CD4-positive, alpha-beta T cell (primary cell): ENCODE data around the gene RAPH1. TPM values are rescaled to one million over a fixed set of nuclear protein-coding genes. Genes with fewer than 3 reads are reported as not detected.

Experiments used
- ATAC-seq: fragments of 200-7000 bp; cut with Tn5 transposase; one replicate; pipeline ENCODE4 v1.10.0; 2022; ENCODE audit warnings: mild to moderate bottlenecking; ENCODE audit not compliant: poor library complexity
- CTCF ChIA-PET: fragments of 350-600 bp; sonication (Branson Sonifier 250); formaldehyde crosslinking; loops from one replicate; lab custom pipeline; 2021; ENCODE audit warnings: antibody characterized with exemption, inconsistent platforms; lab: Charles Lee
- POLR2A ChIA-PET: fragments of 350-600 bp; sonication (Branson Sonifier 250); formaldehyde crosslinking; loops from one replicate; lab custom pipeline; 2021; ENCODE audit warnings: antibody characterized with exemption, inconsistent platforms; lab: Charles Lee
- DNase-seq, 14 experiments: peaks; one replicate each; pipeline ENCODE4 v3.0.0-alpha.2; 2013 to 2020; ENCODE audit warnings: mixed read lengths in 2 of 14
- H3K27ac ChIP-seq, 2 donors: one replicate each; pipeline versions ENCODE4 v1.5.1 to v1.7.0; 2013; ENCODE audit warnings: low read length in 2 of 2, low read depth in 1 of 2, mild to moderate bottlenecking in 1 of 2
- H3K27me3 ChIP-seq, 2 experiments: 1 replicate in 1 of 2; 2 replicates in 1 of 2; pipeline versions ENCODE4 v1.6.1 to v1.7.0; 2013; ENCODE audit warnings: low read length in 2 of 2, control low read depth in 1 of 2, mild to moderate bottlenecking in 1 of 2, moderate library complexity in 1 of 2; ENCODE audit not compliant: insufficient read depth in 2 of 2, control insufficient read depth in 1 of 2
- H3K36me3 ChIP-seq: one replicate; pipeline ENCODE4 v1.6.1; 2013; ENCODE audit warnings: low read length, control low read depth; ENCODE audit not compliant: insufficient read depth
- H3K4me1 ChIP-seq: one replicate; pipeline ENCODE4 v1.6.1; 2013; ENCODE audit warnings: low read length, control low read depth; ENCODE audit not compliant: insufficient read depth
- H3K4me3 ChIP-seq: one replicate; pipeline ENCODE4 v1.5.1; 2013; ENCODE audit warnings: mild to moderate bottlenecking, low read length, moderate library complexity
- H3K9me3 ChIP-seq, 2 experiments: 1 replicate in 1 of 2; 2 replicates in 1 of 2; pipeline versions ENCODE4 v1.6.1 to v1.7.0; 2013; ENCODE audit warnings: low read length in 2 of 2, mild to moderate bottlenecking in 2 of 2, control low read depth in 1 of 2, moderate library complexity in 1 of 2; ENCODE audit not compliant: control insufficient read depth in 1 of 2, insufficient read depth in 1 of 2
- H3K27ac Mint-ChIP-seq: one replicate; pipeline ENCODE4 v1.8.0; 2020; ENCODE audit warnings: mixed read lengths
- H3K27me3 Mint-ChIP-seq: one replicate; pipeline ENCODE4 v1.8.0; 2021; ENCODE audit warnings: mixed read lengths
- H3K36me3 Mint-ChIP-seq: one replicate; pipeline ENCODE4 v1.8.0; 2021; ENCODE audit warnings: low read depth, mixed read lengths
- H3K4me1 Mint-ChIP-seq: one replicate; pipeline ENCODE4 v1.8.0; 2021; ENCODE audit warnings: low read depth, mixed read lengths
- H3K4me3 Mint-ChIP-seq: one replicate; pipeline ENCODE4 v1.8.0; 2020; ENCODE audit warnings: mild to moderate bottlenecking, mixed read lengths
- H3K9me3 Mint-ChIP-seq: one replicate; pipeline ENCODE4 v1.8.0; 2020; ENCODE audit warnings: mixed read lengths
- CTCF ChIP-seq: fragments of 200-600 bp; IDR thresholded peaks from one replicate; pipeline ENCODE4 v1.8.0; 2022; ENCODE audit warnings: antibody characterized with exemption, mild to moderate bottlenecking
- intact Hi-C, 2 experiments: fragments of 100-400 bp; cut with DNase I in 1 of 2; cut with micrococcal nuclease in 1 of 2; formaldehyde crosslinking; loops; one replicate each; pipeline versions ENCODE4 v1.15.1 to v1.9.0; 2023 to 2025; cut with DNase I, micrococcal nuclease
- total RNA-seq, 174 experiments: library from RNA in 2 of 174; stranded (reverse) in 2 of 174; gene quantifications; one replicate each; pipeline ENCODE4 v1.2.3 and lab custom pipeline; 2021 to 2026

Gene RAPH1
- total RNA-seq, 2 experiments from 2014 or later: 4.3 to 5.8 TPM

DNA sequence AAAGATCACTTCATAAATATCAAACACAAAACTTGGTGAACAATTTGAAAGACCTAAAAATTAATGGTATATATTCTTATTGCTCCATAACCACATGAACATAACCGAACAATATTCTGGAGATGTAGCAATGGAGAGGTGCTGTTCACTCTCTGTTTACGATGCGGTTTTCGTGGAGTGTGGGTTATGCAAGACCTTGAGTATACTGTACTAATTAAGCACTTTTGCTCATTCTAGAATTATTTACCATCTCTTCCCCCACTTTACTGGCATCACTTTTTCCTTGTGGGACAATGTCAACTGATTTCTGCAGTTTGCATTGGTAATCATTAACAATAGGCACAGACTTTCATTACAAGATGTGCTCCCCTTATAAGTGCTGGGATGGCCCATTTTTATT is 97.6 kb downstream of the RAPH1 start:
- intact Hi-C loops: no loop called here
- Mint-ChIP-seq H3K4me3 (no peak overlapping the region), H3K4me1 (no peaks in the 10 kb centered on the region), H3K27ac (no peak overlapping the region), H3K27me3 (no peaks in the 10 kb centered on the region), H3K36me3 (peaks cover 17% of the 10 kb centered on the region), H3K9me3 (no peaks in the 10 kb centered on the region)
- POLR2A ChIA-PET: no interaction called here
- no peak for DNase-seq
- Histone ChIP-seq H3K27me3 (no peaks in the 10 kb centered on the region), H3K27ac (no peak overlapping the region), H3K9me3 (no peaks in the 10 kb centered on the region), H3K4me3 (no peak overlapping the region), H3K36me3 (peaks cover 2% of the 10 kb centered on the region), H3K4me1 (no peaks in the 10 kb centered on the region)
- TF ChIP-seq CTCF: no peak
- no peak for ATAC-seq
- CTCF ChIA-PET: no interaction called here

DNA sequence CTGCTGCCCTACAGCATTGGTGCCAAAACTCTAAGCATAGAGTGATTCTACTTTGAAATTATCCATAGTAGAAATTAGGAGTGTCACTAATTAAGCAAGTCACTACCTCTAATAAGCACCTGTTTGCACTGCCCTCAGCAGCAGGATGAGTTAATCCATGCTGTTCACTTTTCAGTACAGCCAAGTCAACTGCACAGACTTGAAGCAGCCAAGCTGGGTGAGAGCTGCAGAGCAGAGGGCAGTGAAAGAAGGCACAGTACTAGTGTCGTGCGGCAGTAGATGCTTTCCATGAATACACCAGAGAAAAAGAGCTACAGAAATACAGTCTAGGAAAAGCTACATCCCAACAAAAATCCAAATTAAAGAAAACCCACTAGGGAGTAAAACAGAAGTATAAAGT is 98.6 kb downstream of the RAPH1 start:
- POLR2A ChIA-PET: no interaction called here
- H3K27ac ChIP-seq: no peak overlapping the region
- no peak for DNase-seq
- H3K36me3 ChIP-seq: no peaks in the 10 kb centered on the region
- H3K27me3 ChIP-seq: no peaks in the 10 kb centered on the region
- intact Hi-C loops: no loop called here
- H3K4me3 ChIP-seq: no peak overlapping the region
- Mint-ChIP-seq H3K4me1 (no peaks in the 10 kb centered on the region), H3K4me3 (no peak overlapping the region), H3K27ac (no peak overlapping the region), H3K27me3 (no peaks in the 10 kb centered on the region), H3K36me3 (peaks cover 17% of the 10 kb centered on the region), H3K9me3 (no peaks in the 10 kb centered on the region)
- no peak for ATAC-seq
- no peaks in the 10 kb centered on the region for H3K4me1 ChIP-seq
- no peak for TF ChIP-seq CTCF
- CTCF ChIA-PET: no interaction called here
- no peaks in the 10 kb centered on the region for H3K9me3 ChIP-seq

- ChIA-PET POLR2A (no interaction called here), CTCF (no interaction called here)
- H3K9me3 ChIP-seq: no peaks in the 10 kb centered on the region
These were observed 102.3 kb downstream of the RAPH1 start for GRCh38 chr2:203432811-203433210.

More at GRCh38 chr2:203432811-203433210, 102.3 kb downstream of the RAPH1 start:
- DNase-seq (no peak), ATAC-seq (no peak)
- Histone ChIP-seq H3K36me3 (peaks cover 7% of the 10 kb centered on the region), H3K4me3 (no peak overlapping the region), H3K27me3 (no peaks in the 10 kb centered on the region), H3K4me1 (no peaks in the 10 kb centered on the region), H3K27ac (no peak overlapping the region)
- no peak overlapping the region for H3K4me3 Mint-ChIP-seq
- TF ChIP-seq CTCF: no peak
- no peaks in the 10 kb centered on the region for H3K9me3 Mint-ChIP-seq
- H3K27me3 Mint-ChIP-seq: no peaks in the 10 kb centered on the region
- no peak overlapping the region for H3K27ac Mint-ChIP-seq
- H3K4me1 Mint-ChIP-seq: no peaks in the 10 kb centered on the region
- intact Hi-C loops: no loop called here
- H3K36me3 Mint-ChIP-seq: peaks cover 23% of the 10 kb centered on the region
